Panc1 (cell line): ENCODE measurements around the gene DNAH9. TPM values are rescaled to one million over a fixed set of nuclear protein-coding genes. Genes with fewer than 3 reads are reported as not detected.

Experiments used
- ATAC-seq: fragments of 200-7000 bp; cut with Tn5 transposase; 2 replicates; pipeline ENCODE4 v1.9.1; 2020; ENCODE audit warnings: mild to moderate bottlenecking, moderate library complexity
- BruUV-seq: library from RNA; stranded (reverse); fragments of 400-500 nt; replicated peaks from 2 replicates; lab custom pipeline; 2021; lab: Mats Ljungman, UMichigan
- CTCF ChIA-PET: fragments of 300-600 bp; sonication (Branson Sonifier 250); formaldehyde crosslinking; loops from one replicate; lab custom pipeline; 2022; ENCODE audit warnings: antibody characterized with exemption; lab: Charles Lee
- POLR2A ChIA-PET: fragments of 300-600 bp; sonication (Branson Sonifier 250); formaldehyde crosslinking; loops from one replicate; lab custom pipeline; 2022; ENCODE audit warnings: antibody characterized with exemption; lab: Charles Lee
- DNase-seq: peaks from one replicate; pipeline ENCODE4 v3.0.0-alpha.2; 2010; ENCODE audit warnings: low read depth, low spot score
- H3K27ac ChIP-seq: 2 replicates; pipeline ENCODE4 v1.5.1; 2011; ENCODE audit warnings: mild to moderate bottlenecking, low read length, inconsistent platforms
- H3K27me3 ChIP-seq: fragments of 200-500 bp; sonication (Bioruptor generic); 2 replicates; pipeline ENCODE4 v1.6.0; 2014; ENCODE audit warnings: low read length, inconsistent platforms; ENCODE audit not compliant: control insufficient read depth, insufficient read depth
- H3K36me3 ChIP-seq: fragments of 200-500 bp; sonication (Bioruptor generic); 2 replicates; pipeline ENCODE4 v1.5.1; 2014; ENCODE audit warnings: inconsistent platforms, mild to moderate bottlenecking, low read length, moderate library complexity; ENCODE audit not compliant: control insufficient read depth, insufficient read depth
- H3K4me1 ChIP-seq: 2 replicates; pipeline ENCODE4 v1.5.1; 2011; ENCODE audit warnings: inconsistent platforms, mild to moderate bottlenecking, low read length, moderate library complexity; ENCODE audit not compliant: control insufficient read depth, insufficient read depth
- H3K4me3 ChIP-seq, 2 experiments: 2 replicates each; pipeline ENCODE4 v1.5.1; 2011 to 2012; ENCODE audit warnings: low read depth in 2 of 2, low read length in 2 of 2, mild to moderate bottlenecking in 2 of 2, inconsistent platforms in 1 of 2, moderate library complexity in 1 of 2
- H3K9me3 ChIP-seq: fragments of 200-500 bp; sonication (Bioruptor generic); 2 replicates; pipeline ENCODE4 v1.5.1; 2014; ENCODE audit warnings: low read depth, mild to moderate bottlenecking, inconsistent platforms, low read length, moderate library complexity; ENCODE audit not compliant: control insufficient read depth, insufficient read depth
- CTCF ChIP-seq: fragments of 450-650 bp; IDR thresholded peaks from 2 replicates; pipeline ENCODE4 v1.5.1; 2017; ENCODE audit warnings: mild to moderate bottlenecking
- POLR2AphosphoS5 ChIP-seq: IDR thresholded peaks from 2 replicates; pipeline ENCODE4 v1.6.1; 2012; ENCODE audit warnings: mild to moderate bottlenecking, low read depth, low read length, moderate library complexity
- REST ChIP-seq, 2 experiments: IDR thresholded peaks; 2 replicates each; pipeline ENCODE4 v1.6.1; 2011 to 2012; ENCODE audit warnings: low read depth in 2 of 2, control low read depth in 1 of 2, low read length in 1 of 2, mild to moderate bottlenecking in 1 of 2, moderate library complexity in 1 of 2; ENCODE audit not compliant: insufficient read depth in 1 of 2
- SIN3A ChIP-seq: IDR thresholded peaks from 2 replicates; pipeline ENCODE4 v1.6.1; 2012; ENCODE audit warnings: low read depth, mild to moderate bottlenecking, low read length, moderate library complexity, borderline replicate concordance; ENCODE audit not compliant: insufficient read depth
- TCF7L2 ChIP-seq: IDR thresholded peaks from 2 replicates; pipeline ENCODE4 v1.6.1; 2011; ENCODE audit warnings: mild to moderate bottlenecking, low read depth, low read length, inconsistent platforms
- in situ Hi-C: cut with HindIII; loops from 2 replicates; pipeline ENCODE4 v1.10.0; 2016; ENCODE audit warnings: low sequenced_read_pairs, low pct_unique_long_range_greater_than_20kb
- intact Hi-C: fragments of 100-400 bp; cut with micrococcal nuclease; formaldehyde crosslinking; loops from one replicate; pipeline ENCODE4 v1.10.0; 2022; ENCODE audit not compliant: unreplicated experiment
- total RNA-seq: library from RNA; stranded (reverse); gene quantifications from one replicate; pipeline ENCODE4 v1.2.1, GENCODE V29; 2021; ENCODE audit not compliant: unreplicated experiment

DNAH9 gene
- total RNA-seq, 1 experiment from 2014 or later = not detected

- DNase-seq (no peak), ATAC-seq (no peak)
- H3K36me3 ChIP-seq = no peaks in the 10 kb centered on the region
- ChIA-PET CTCF (no interaction called here), POLR2A (no interaction called here)
- H3K9me3 ChIP-seq = no peaks in the 10 kb centered on the region
- in situ Hi-C loops (no loop called here), intact Hi-C loops (no loop called here)
- no peaks in the 10 kb centered on the region for H3K4me1 ChIP-seq
- H3K4me3 ChIP-seq = no peak overlapping the region
- no peaks in the 10 kb centered on the region for H3K27me3 ChIP-seq
- BruUV-seq = no TSS peak
- no peak for TF ChIP-seq CTCF
- no peak for TF ChIP-seq SIN3A
- no peak for TF ChIP-seq TCF7L2
- no peak for TF ChIP-seq POLR2AphosphoS5
- no peak for TF ChIP-seq REST (IDR thresholded peaks at IDR 0.05; ENCODE audit: insufficient read depth in 1 of 2, low read depth in 2 of 2, low read length in 1 of 2)
- no peak overlapping the region for H3K27ac ChIP-seq
Measured at GRCh38 chr17:11550431-11550830, 47.8 kb upstream of the DNAH9 start.

- DNase-seq (no peak), ATAC-seq (no peak)
- H3K36me3 ChIP-seq = no peaks in the 10 kb centered on the region
- no TSS peak for BruUV-seq
- intact Hi-C loops (no loop called here), in situ Hi-C loops (no loop called here)
- H3K27ac ChIP-seq = no peak overlapping the region
- H3K4me1 ChIP-seq = no peaks in the 10 kb centered on the region
- no peak overlapping the region for H3K4me3 ChIP-seq
- no peak for TF ChIP-seq REST (IDR thresholded peaks at IDR 0.05; ENCODE audit: insufficient read depth in 1 of 2, low read depth in 2 of 2, low read length in 1 of 2)
- no peak for TF ChIP-seq TCF7L2
- TF ChIP-seq POLR2AphosphoS5 = no peak
- no peak for TF ChIP-seq SIN3A
- no peak for TF ChIP-seq CTCF
- H3K27me3 ChIP-seq = no peaks in the 10 kb centered on the region
- CTCF ChIA-PET = no interaction called here
- POLR2A ChIA-PET = no interaction called here
- no peaks in the 10 kb centered on the region for H3K9me3 ChIP-seq
Measured at GRCh38 chr17:11551442-11551841, 46.8 kb upstream of the DNAH9 start.
